Smooth muscle cell (in vitro differentiated cells): ENCODE measurements around the gene TFEB. TPM values are rescaled to one million over a fixed set of nuclear protein-coding genes. Genes with fewer than 3 reads are reported as not detected.

Source experiments
- DNase-seq: peaks from one replicate; lab custom pipeline; 2025; ENCODE audit not compliant: unreplicated experiment; lab: John Stamatoyannopoulos, UW
- H2AFZ ChIP-seq: fragments of 200-600 bp; sonication (generic); 2 replicates; pipeline ENCODE4 v1.6.0; 2016; ENCODE audit warnings: antibody characterized with exemption, low read depth, mild to moderate bottlenecking
- H3F3A ChIP-seq: fragments of 200-600 bp; sonication (generic); 2 replicates; pipeline ENCODE4 v1.6.0; 2017; ENCODE audit warnings: antibody characterized with exemption, low read depth
- H3K27ac ChIP-seq: fragments of 200-600 bp; sonication (generic); 2 replicates; pipeline ENCODE4 v1.5.1; 2016; ENCODE audit warnings: low read depth, mild to moderate bottlenecking
- H3K27me3 ChIP-seq: fragments of 200-600 bp; sonication (generic); 2 replicates; pipeline ENCODE4 v1.6.1; 2016; ENCODE audit warnings: low read depth, mild to moderate bottlenecking
- H3K36me3 ChIP-seq: fragments of 200-600 bp; sonication (generic); 2 replicates; pipeline ENCODE4 v1.5.1; 2016; ENCODE audit warnings: low read depth
- H3K4me1 ChIP-seq: fragments of 200-600 bp; sonication (generic); 2 replicates; pipeline ENCODE4 v1.5.1; 2016; ENCODE audit warnings: low read depth
- H3K4me2 ChIP-seq: fragments of 200-600 bp; sonication (generic); 2 replicates; pipeline ENCODE4 v1.6.0; 2016; ENCODE audit warnings: mild to moderate bottlenecking
- H3K4me3 ChIP-seq: fragments of 200-600 bp; sonication (generic); 2 replicates; pipeline ENCODE4 v1.5.1; 2016; ENCODE audit warnings: mild to moderate bottlenecking
- H3K79me2 ChIP-seq: fragments of 200-600 bp; sonication (generic); 2 replicates; pipeline ENCODE4 v1.6.0; 2016; ENCODE audit warnings: low read depth, mild to moderate bottlenecking
- H3K9ac ChIP-seq: fragments of 200-600 bp; sonication (generic); 2 replicates; pipeline ENCODE4 v1.6.0; 2016; ENCODE audit warnings: low read depth
- H3K9me3 ChIP-seq: fragments of 200-600 bp; sonication (generic); replicated peaks from 2 replicates; pipeline ENCODE4 v1.5.1; 2016; ENCODE audit warnings: low read depth
- H4K20me1 ChIP-seq: fragments of 200-600 bp; sonication (generic); 2 replicates; pipeline ENCODE4 v1.6.0; 2016; ENCODE audit warnings: low read depth
- CTCF ChIP-seq: fragments of 200-600 bp; sonication (generic); IDR thresholded peaks from 2 replicates; pipeline ENCODE4 v1.5.1; 2017; ENCODE audit warnings: borderline replicate concordance, mild to moderate bottlenecking, antibody characterized with exemption; ENCODE audit not compliant: insufficient read depth, poor library complexity, severe bottlenecking
- WGBS: methylation state at CpG from one replicate; pipeline ENCODE4 v1.1.7; 2016; ENCODE audit warnings: low lambda C conversion rate; 5-methylcytosine and 5-hydroxymethylcytosine counted together
- polyA plus RNA-seq: library from polyadenylated mRNA; unstranded; fragments of >200 nt; fragmentation: Nextera tagmentation; extraction: Ambion mirVana; gene quantifications from 2 replicates; pipeline ENCODE4 v1.2.1, GENCODE V29; 2016
- total RNA-seq: library from RNA; depleted of rRNA; stranded (reverse); fragments of >200 nt; gene quantifications from 2 replicates; pipeline ENCODE4 v1.2.3, GENCODE V29; 2014

The TFEB gene
- total and polyA plus RNA-seq, 2 experiments from 2014 or later: 15.3 to 15.7 TPM

- peaks cover 86% of the 10 kb centered on the region for H4K20me1 ChIP-seq
- H3K79me2 ChIP-seq: no peaks in the 10 kb centered on the region
- no peak overlapping the region for H3K4me3 ChIP-seq
- DNase-seq: no peak
- no peak overlapping the region for H2AFZ ChIP-seq
- peaks cover 52% of the 10 kb centered on the region for H3F3A ChIP-seq
- H3K9me3 ChIP-seq: no peaks in the 10 kb centered on the region
- no peak overlapping the region for H3K27ac ChIP-seq
- WGBS: 96% methylated on average over 2 of the region's 2 CpGs
- H3K4me2 ChIP-seq: no peak overlapping the region
- no peak overlapping the region for H3K9ac ChIP-seq
- peaks cover 9% of the 10 kb centered on the region for H3K4me1 ChIP-seq
- no peaks in the 10 kb centered on the region for H3K36me3 ChIP-seq
- no peaks in the 10 kb centered on the region for H3K27me3 ChIP-seq
- TF ChIP-seq CTCF: no peak
Observed at GRCh38 chr6:41650120-41650519, 85.3 kb downstream of the TFEB start.

GRCh38 chr6:41649596-41649995 lies 85.8 kb downstream of the TFEB start:
- Histone ChIP-seq H3K36me3 (no peaks in the 10 kb centered on the region), H2AFZ (no peak overlapping the region), H4K20me1 (peaks cover 91% of the 10 kb centered on the region), H3K4me3 (no peak overlapping the region), H3K9me3 (no peaks in the 10 kb centered on the region), H3K4me2 (no peak overlapping the region), H3K27me3 (no peaks in the 10 kb centered on the region), H3F3A (peaks cover 48% of the 10 kb centered on the region), H3K9ac (no peak overlapping the region), H3K79me2 (no peaks in the 10 kb centered on the region), H3K4me1 (peaks cover 14% of the 10 kb centered on the region), H3K27ac (no peak overlapping the region)
- WGBS: 95% methylated on average over 10 of the region's 10 CpGs
- no peak for TF ChIP-seq CTCF
- no peak for DNase-seq

GRCh38 chr6:41648921-41649320 lies 86.5 kb downstream of the TFEB start:
- Histone ChIP-seq H3K4me1 (peaks cover 21% of the 10 kb centered on the region), H3F3A (peaks cover 42% of the 10 kb centered on the region), H3K4me2 (no peak overlapping the region), H3K4me3 (no peak overlapping the region), H3K9me3 (no peaks in the 10 kb centered on the region), H3K9ac (no peak overlapping the region), H3K27me3 (no peaks in the 10 kb centered on the region), H2AFZ (no peak overlapping the region), H4K20me1 (peaks cover 98% of the 10 kb centered on the region), H3K79me2 (no peaks in the 10 kb centered on the region), H3K36me3 (no peaks in the 10 kb centered on the region), H3K27ac (no peak overlapping the region)
- 75% methylated on average over 5 of the region's 5 CpGs for WGBS
- no peak for DNase-seq
- no peak for TF ChIP-seq CTCF

GRCh38 chr6:41648070-41648585 lies 87.3 kb downstream of the TFEB start:
- Histone ChIP-seq H3K9me3 (no peaks in the 10 kb centered on the region), H2AFZ (no peak overlapping the region), H3F3A (peaks cover 40% of the 10 kb centered on the region), H3K27me3 (no peaks in the 10 kb centered on the region), H3K4me1 (peaks cover 29% of the 10 kb centered on the region), H3K36me3 (no peaks in the 10 kb centered on the region), H3K9ac (no peak overlapping the region), H3K4me3 (no peak overlapping the region), H4K20me1 (peaks cover 100% of the 10 kb centered on the region), H3K4me2 (no peak overlapping the region), H3K79me2 (peaks cover 2% of the 10 kb centered on the region), H3K27ac (no peak overlapping the region)
- DNase-seq: no peak
- WGBS: 97% methylated on average over 7 of the region's 7 CpGs
- TF ChIP-seq CTCF: no peak
